GM19193 (cell line): ENCODE results near the gene TPM1.

ENCODE experiments used
- POLR2A ChIP-seq: IDR thresholded peaks from 4 replicates; pipeline ENCODE4 v1.6.1; 2011; ENCODE audit not compliant: insufficient read depth, insufficient read length; ENCODE audit errors: extremely low read depth

Gene TPM1

GRCh38 chr15:63072023-63072650 lies 29.6 kb downstream of the TPM1 start:
- no peak for TF ChIP-seq POLR2A

DNA sequence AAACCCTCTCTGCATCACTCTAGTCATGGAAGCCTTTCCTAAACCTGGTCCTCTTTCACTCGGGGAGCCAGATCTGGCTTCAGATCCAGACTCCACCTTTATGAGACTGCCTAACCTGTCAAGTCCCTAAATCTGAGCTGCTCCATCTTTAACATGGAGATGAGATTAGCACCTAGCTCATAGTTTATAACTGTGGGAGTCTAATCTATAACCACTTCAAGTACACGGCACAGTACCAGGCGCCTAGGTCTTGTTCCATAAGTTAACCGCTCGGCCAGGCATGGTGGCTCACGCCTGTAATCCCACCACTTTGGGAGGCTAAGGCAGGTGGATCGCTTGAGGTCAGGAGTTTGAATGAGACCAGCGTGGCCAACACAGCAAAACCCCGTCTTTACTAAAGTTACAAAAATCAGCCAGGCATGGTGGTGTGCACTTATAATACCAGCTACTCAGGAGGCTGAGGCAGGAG lies 30.3 kb downstream of the TPM1 start:
- TF ChIP-seq POLR2A, result no peak

DNA sequence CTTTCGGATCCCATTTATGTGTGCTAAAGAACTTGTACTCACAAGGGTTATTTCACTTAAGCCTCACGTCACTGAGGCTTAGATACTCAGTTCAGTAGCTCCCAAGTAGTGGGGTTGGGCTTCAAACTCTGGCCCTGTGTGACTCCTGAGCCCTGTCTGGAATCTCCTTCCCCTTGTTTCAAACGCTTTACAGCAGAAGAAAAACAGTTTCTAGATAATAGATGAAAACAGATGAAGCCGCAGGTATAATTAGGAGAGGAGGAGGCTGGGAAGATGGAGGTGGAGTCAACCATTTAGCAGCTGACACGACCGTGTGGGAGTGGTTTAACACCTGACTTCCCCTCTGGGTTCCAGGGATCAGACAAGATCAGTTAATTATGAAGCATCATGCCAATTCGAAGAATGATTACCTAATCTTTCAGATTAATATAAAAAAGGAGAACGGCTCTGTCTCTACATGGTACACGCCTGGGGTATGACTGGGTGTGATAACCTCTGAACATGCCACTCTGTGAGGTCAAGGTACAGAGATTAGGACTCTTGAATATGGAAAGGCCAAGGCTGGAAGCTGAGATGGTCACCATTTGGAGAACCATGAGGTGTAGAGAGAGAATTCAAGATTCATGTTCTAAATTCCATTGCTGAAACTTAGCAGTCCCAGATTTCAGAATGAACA lies 31.1 kb downstream of the TPM1 start:
- no peak for TF ChIP-seq POLR2A

DNA sequence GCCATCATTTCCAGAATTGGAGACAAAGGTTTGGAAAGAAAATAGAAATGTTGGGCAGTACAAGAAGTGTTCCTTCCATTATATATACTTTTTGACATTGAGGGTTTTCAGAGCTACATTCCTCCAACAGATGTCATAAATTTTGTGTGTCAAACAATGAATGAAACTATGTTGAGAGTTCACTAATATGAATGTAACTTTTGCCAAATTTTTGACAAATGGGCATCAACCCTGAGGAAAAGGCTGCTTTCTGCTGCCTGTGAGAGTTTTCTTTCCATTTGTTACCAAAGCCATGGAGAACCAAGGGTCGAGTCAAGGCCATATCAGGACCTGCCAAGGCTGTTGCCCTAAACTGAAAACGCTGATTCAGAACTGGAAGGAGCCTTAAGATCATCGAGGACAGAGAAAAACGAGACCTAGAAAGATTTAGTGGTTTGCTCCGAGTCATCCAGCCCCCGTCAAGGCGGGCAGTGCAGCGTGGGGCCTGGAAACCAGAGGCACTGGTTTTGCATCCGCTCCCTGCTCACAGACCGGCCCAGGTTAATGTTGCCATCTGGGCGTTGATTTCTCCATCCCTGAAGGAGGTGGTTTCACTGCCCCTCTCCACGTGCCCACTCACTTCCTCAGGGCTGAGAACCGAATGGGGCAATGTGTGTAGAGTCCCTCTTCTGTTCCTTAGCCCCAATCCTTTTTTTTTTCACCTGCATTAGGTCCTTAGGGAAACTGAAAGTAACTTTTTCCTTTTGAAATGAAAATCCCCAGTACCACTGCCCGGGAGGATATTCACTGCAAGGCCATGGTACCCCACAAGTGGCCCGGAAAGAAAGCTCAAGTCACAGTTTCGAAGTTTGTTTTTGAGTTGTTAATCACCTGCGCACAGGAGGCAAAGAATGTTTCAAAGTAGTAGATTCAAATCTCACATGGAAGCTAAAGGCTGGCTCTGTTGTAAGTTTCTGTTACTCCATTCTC lies 32.8 kb downstream of the TPM1 start:
- no peak for TF ChIP-seq POLR2A

DNA sequence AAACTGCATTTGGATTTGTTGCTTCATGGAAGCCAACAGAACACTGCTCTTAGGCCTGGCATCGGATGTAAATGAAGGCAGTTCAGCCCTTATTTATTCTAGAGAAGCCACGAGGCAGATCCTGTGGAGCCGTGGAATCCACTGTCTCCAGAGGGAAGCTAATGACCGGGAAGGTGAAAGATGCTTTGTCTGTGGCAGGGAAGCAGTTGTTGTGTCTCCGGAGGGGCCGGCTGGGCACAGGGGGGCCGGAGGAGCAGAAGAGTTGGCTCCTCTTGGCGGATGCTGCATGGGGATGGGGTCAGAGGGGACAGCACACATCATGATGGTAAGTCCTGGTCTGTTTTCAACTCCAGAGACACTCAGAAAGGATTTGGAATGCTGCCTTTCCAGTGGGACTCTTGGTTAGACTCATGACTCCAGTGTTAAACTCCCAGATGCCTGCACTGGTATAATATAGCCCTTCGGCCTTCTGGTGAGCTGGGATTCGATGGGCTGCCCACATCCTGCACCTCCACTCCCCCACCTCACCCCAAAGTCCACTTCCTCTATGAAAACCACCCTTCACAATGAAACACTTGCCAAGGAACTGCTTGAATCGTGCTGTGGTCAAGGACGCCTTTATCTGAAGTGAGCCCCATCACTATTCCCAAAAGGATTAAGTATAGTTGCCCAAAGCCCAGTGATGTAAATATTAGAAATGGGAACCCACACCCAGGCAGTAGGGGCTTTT lies 33.6 kb downstream of the TPM1 start:
- TF ChIP-seq POLR2A, result no peak

DNA sequence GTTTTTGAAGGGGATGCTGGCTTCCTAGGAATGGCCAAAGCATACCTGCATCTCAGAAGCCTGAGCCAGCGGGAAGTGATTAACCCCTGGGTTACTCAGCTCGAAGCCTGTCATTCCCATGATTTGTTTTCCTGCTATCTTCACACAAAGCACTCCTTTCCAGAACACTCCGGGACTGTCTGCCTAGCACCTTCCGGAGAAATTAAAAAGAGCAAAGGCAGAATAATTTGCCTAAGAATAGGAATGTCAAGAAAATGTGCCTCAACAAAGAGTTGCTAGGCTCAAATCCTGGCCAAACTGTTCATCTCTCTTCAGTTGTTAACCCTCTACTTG lies 34.1 kb downstream of the TPM1 start:
- no peak for TF ChIP-seq POLR2A

DNA sequence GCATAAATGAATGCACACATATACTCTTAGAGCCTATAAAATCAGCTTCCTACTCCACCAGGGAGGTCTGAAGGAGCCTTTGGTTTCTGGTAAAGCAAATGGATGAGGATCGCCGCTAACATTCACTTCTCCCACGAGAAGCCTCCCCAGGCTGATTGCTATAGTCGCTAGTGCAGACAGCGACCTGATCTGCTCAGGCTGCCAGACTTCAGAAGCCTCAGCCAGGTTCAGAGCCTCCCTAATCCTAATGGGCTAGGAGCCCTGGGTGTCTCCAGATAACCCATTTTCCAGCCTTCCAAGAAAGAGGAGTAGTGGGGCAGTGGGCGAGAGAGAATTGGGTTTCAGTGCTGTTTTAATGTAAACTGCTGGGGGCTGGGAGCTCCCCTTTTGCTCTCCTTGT lies 35.4 kb downstream of the TPM1 start:
- no peak for TF ChIP-seq POLR2A

DNA sequence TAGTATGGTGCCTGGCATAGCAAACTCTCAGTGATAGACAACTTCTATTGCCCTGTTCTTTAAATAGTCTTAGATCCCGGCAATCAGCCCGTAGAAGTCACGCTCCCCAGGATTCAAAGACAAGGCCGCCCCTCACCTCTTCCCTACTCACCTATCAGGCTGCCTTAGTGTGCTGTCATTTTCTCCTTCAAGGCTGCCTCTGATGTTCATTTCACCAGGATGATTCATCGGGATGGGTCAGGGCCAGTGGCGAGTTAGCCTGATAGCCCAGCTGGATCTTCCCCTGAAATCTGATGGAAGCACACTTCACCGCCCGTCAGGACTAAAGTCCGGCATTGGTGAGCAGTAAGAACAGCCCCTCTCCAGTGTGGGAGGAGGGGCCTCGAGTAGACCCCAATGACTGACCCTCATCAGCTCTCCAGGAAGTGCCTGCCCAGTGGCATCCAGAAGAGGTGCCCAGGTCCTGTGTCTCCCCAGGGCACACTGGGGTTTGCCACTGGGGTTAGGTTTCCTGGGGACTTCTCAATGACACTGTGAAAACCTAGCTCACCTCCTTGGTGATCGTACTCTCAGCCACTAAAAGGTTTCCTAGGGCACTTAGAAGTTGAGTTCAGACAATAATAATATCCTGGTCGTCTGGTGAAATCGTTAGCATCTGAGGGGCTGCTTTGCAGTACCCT lies 37.5 kb downstream of the TPM1 start:
- no peak for TF ChIP-seq POLR2A

DNA sequence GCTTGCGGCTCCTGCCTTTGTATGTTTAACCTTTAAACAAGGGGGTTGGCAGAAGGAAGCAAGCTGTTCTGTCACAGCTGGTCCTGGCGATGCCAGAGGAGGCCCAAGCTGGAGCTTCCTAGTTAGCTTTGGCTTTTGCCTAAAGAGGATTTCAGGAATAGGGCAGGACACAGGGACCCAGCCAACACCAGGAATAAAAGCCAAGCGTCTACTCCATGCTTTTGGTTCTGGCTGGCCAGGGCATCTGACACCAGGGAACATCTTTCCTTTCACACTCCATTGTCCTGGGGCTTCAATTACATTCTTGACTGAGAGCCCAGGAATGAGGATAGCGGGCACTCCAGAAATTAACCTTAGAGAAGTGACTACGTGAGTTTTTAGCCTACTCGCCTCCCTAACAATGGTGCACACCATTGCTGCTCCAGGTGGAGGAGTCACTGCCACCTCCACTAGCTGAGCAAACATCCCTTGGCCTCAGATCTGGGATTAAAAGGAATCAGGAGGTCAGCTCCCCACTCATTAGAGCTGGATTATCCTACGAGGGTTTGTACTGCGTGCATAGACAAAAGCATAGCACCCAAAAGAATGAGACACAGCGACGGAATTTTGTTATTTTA lies 38.2 kb downstream of the TPM1 start:
- TF ChIP-seq POLR2A, result no peak

DNA sequence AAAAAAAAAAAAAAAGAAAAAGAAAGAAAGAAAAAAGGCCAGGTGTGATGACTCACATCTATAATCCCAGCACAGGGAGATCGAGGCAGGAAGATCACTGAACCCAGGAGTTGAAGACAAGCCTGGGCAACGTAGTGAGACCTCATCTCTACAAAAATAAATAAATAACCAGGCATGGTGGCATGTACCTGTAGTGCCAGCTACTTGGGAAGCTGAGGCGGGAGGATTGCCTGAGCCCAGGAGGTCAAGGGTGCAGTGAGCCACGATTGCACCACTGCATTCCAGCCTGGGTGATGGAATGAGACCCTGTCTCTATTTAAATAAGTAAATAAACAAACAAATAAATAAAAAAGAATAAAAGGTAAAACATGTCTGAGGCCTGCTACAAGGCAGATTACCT lies 39.8 kb downstream of the TPM1 start:
- TF ChIP-seq POLR2A, result no peak

GRCh38 chr15:63083044-63083443 lies 40.5 kb downstream of the TPM1 start:
- TF ChIP-seq POLR2A, result no peak

- TF ChIP-seq POLR2A, result no peak
Observed at GRCh38 chr15:63083541-63083940, 41.0 kb downstream of the TPM1 start.

GRCh38 chr15:63084806-63085205 lies 42.3 kb downstream of the TPM1 start:
- no peak for TF ChIP-seq POLR2A

GRCh38 chr15:63085289-63085688 lies 42.7 kb downstream of the TPM1 start:
- TF ChIP-seq POLR2A, result no peak

DNA sequence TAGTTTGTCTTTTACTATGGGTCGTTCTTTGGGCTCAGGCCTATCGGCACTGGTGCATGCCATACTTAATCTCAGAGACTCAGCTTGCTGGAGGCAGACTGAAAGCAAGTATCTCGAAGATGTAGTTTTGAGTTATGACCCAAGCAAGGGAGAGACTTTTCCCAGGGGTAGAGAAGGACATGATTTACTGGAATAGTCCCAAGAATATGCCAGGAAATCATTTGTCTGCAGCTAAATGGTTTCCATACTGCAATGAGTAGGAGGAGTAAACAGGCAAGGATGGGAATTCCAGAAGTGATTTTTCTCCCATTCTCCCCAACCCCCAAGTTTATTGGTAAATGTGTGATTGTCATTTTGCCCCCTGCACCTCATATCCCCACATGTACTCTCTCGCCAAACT lies 43.7 kb downstream of the TPM1 start:
- no peak for TF ChIP-seq POLR2A

GRCh38 chr15:63086947-63087346 lies 44.4 kb downstream of the TPM1 start:
- no peak for TF ChIP-seq POLR2A
